ENCODE results near the gene LMNB1.
"Not testable (repeated sequence)": the region's sequence is repeated elsewhere in the genome, so short reads cannot be mapped to it uniquely, and the experiment has no call there.

Gene LMNB1

DNA sequence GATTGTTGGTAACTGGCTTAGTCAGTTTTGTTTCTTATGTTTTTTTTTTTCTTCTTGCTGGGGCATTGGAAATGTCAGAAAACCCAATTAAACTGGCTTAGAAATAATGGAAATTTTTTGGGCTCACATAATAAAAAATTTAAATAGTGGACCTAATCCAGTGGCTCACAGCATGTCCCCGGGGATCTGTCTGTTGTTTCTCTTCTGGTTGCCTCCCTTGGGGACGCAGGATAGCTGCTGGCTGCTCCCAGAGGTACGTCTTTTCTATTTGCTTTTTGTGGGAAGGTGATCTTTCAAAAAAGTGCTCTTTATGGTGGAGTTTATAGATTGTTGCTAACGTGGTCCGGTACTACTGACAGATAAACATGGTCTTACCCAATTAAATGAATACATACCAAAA, 52.2 kb downstream of the LMNB1 start:
- no peak for TF ChIP-seq ZNF274 (IDR thresholded peaks at IDR 0.05; ENCODE audit: low read depth, low read length)
- H3K4me3 ChIP-seq (ENCODE audit: low read length) = no peak overlapping the region

DNA sequence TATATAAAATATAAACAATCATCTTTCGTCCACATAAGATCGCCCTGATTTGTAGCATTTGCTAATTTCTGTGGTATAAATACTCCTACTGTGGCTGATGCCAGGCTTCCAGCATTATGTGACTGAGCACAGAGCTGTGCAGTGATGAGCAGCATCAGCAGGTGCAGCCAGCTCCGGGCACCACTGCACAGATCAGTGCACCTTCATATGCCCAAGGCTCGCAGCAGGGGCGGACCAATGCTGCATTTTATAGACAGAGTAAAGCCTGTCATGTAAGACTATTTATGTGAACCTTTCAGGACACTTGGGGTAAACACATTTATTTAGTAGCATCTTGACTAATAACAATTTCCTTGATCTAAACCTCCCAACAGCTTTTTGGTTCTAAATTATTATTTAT, 53.1 kb downstream of the LMNB1 start:
- no peak overlapping the region for H3K4me3 ChIP-seq (ENCODE audit: low read length)
- TF ChIP-seq ZNF274 (IDR thresholded peaks at IDR 0.05; ENCODE audit: low read depth, low read length) = no peak

DNA sequence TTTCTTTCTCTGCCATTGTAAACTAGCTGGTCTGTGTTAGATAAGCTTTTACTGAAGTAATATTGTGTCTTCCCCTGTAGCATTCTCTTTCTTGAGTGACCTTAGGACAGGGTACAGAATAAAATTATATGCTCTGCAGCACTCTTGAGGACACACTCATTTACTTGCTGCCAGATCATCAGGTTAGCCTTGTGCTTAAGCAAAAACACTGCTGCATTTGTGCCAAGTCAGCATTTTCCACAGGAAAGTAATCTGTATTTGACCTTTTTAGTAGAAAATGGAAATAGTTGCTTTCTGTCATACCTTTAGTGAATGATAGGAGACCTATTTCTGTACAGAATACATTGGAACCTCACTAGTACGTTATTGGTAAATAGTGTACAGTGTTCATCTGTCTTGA, 54.2 kb downstream of the LMNB1 start:
- no peak overlapping the region for H3K4me3 ChIP-seq (ENCODE audit: low read length)
- TF ChIP-seq ZNF274 (IDR thresholded peaks at IDR 0.05; ENCODE audit: low read depth, low read length) = no peak

DNA sequence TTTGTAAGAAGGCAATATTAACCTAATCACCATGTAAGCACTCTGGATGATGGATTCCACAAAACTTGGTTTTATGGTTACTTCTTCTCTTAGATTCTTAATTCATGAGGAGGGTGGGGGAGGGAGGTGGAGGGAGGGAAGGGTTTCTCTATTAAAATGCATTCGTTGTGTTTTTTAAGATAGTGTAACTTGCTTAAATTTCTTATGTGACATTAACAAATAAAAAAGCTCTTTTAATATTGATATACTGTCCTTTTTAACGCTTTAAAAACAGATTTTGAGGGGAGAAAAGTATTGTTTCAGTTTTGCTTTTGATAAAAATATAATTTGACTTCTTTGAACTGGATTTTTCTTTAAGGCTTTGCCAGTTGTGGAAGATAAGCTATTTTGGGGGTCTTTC, 59.8 kb downstream of the LMNB1 start:
- no peak for TF ChIP-seq ZNF274 (IDR thresholded peaks at IDR 0.05; ENCODE audit: low read depth, low read length)
- H3K4me3 ChIP-seq (ENCODE audit: low read length) = no peak overlapping the region

DNA sequence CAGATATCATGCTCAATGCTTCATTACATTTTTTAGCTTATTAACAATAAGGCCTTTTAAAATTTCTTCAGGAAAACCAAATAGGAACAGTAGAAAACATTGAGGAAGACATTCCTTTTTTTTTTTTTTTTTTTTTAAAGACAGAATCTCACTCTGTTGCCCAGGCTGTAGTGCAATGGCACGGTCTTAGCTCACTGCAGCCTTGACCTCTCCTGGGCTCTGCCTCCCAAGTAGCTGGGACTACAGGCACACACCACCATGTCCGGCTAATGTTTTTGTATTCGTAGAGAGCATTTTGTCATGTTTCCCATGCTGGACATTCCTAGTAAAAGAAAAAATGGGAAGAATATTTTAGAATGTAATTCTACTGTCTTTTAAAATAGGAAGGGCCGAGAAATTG, 60.3 kb downstream of the LMNB1 start:
- no peak for TF ChIP-seq ZNF274 (IDR thresholded peaks at IDR 0.05; ENCODE audit: low read depth, low read length)
- H3K4me3 ChIP-seq (ENCODE audit: low read length) = no peak overlapping the region

DNA sequence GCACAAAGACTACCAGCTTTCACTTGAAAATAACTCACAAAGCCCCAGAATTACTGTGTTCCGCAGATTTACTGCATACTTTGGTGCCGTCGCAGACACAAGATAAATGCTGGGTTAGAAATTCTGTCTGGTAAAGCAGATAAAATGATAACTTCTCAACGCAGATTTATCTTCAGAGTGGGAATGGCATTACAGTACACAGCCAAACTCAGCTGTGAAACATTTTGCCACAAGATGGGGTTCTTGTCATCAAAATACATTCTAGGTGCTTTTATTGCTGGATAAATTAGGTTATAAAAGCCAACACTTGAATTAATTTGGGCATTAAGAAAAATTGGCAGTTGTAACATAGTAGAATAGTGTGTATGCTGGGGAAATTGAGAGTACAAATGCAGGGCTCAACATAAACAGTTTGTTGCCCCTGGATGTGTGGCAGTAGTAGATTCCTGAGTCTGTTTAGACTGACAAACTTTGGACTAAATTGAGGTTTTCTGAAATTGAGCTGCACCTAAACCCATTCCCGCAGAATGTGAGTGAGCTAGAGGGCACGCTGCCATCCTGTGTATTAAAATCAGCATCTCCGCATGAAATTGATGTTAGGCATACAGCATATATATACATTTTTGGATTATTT, 61.1 kb downstream of the LMNB1 start:
- H3K4me3 ChIP-seq (ENCODE audit: low read length) = no peak overlapping the region
- TF ChIP-seq ZNF274 (IDR thresholded peaks at IDR 0.05; ENCODE audit: low read depth, low read length) = no peak

DNA sequence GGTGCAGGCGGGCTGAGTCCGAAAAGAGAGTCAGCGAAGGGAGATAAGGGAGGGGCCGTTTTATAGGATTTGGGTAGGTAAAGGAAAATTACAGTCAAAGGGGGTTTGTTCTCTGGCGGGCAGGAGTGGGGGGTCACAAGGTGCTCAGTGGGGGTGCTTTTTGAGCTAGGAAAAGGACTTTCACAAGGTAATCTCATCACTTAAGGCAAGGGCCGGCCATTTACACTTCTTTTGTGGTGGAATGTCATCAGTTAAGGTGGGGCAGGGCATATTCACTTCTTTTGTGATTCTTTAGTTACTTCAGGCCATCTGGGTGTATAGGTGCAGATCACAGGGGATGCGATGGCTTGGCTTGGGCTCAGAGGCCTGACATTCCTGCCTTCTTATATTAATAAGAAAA, 62.5 kb downstream of the LMNB1 start:
- H3K4me3 ChIP-seq (ENCODE audit: low read length) = not testable (repeated sequence)

DNA sequence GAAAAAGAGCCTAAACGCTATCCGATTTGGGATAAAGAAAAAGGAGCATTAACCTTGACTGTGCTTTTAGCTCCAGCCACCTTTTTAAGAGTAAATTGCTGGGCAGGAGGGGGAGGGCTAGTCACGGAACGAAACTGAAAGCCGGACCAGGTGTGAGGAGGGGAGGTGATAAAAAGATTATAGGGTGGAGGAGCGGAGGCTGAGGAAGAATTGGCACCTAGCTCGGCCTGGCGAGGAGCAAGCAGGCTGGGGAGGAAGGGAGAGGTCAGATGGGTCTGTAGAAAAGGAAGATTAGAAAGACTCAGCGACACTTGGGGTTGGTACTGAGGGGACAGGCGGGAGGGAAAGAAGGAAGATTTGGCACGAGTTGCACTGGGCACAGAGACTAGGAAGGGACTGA, 66.4 kb downstream of the LMNB1 start:
- not testable (repeated sequence) for H3K4me3 ChIP-seq (ENCODE audit: low read length)

DNA sequence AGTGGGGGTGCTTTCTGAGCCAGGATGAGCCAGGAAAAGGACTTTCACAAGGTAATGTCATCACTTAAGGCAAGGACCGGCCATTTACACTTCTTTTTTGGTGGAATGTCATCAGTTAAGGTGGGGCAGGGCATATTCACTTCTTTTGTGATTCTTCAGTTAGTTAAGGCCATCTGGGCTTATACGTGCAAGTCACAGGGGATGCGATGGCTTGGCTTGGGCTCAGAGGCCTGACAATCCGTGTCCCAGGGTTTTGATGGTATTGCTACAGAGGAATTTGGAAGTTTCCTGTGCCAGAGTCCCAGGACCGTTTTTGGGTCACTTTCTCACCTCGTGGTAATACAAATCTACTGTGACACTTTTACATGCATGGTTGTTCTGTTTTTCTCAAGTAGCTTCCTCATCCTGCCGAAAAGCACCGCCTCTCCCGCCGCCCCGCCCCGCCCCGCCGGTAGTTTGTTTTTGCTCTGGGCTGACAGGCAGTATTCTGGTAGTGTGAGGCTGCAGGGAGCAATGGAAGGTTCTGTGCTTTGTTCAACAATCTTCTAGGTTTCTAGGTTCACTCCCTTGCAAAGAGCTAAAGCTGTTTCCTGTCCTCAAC, 68.6 kb downstream of the LMNB1 start:
- H3K4me3 ChIP-seq (ENCODE audit: low read length) = not testable (repeated sequence)

DNA sequence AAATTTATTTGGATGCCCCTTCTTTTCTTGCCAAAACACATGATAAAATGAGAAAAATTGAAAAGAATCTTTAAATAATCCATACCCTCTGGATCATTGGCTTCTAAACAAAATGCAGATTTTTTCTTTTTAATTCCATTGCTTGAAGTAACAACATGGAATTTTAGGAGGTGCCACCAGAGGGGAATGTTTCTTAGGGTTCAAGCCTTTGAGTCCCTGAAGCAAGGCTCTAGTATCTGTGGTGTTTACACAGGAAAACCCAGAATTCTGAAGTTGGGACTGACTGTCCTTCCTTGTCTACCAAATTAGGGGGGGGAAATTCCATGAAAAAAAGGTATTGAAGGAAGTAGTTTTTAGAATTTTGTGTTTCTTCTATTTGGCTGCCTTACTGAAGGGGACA, 69.4 kb downstream of the LMNB1 start:
- no peak for TF ChIP-seq ZNF274 (IDR thresholded peaks at IDR 0.05; ENCODE audit: low read depth, low read length)
- no peak overlapping the region for H3K4me3 ChIP-seq (ENCODE audit: low read length)

DNA sequence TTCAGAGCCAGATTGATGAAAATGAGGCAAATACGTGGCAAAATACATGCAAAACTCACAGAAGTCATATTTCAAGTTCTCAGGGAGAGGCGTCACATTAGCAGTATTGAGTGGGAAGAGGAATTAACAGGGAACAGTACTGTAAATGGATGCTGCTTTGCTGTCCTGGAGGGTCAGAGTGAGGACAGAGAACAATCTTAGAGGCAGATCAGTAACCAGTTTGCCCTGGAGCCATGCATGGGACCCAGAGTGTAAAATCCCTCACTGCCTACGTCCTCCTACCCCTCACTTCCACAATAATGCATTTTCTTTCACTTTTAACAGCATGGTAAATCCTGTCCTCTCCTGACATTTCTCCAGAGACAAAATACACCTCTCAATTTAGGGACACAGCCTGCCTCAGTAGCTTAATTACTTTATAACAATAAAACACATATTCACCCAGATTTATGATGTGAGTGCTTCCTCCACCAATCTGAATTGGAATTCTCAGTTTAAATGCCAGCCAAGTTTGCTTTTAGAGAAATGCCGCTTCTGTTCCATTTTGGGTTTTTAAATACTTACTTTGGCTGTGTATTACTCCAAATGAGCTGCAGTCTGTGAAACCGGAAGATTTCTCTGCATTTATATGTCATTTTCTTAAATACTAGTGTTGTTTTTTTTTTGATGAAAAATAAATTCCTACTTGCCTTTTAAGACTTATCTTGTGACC, 70.0 kb downstream of the LMNB1 start:
- no peak for TF ChIP-seq ZNF274 (IDR thresholded peaks at IDR 0.05; ENCODE audit: low read depth, low read length)
- H3K4me3 ChIP-seq (ENCODE audit: low read length) = no peak overlapping the region

DNA sequence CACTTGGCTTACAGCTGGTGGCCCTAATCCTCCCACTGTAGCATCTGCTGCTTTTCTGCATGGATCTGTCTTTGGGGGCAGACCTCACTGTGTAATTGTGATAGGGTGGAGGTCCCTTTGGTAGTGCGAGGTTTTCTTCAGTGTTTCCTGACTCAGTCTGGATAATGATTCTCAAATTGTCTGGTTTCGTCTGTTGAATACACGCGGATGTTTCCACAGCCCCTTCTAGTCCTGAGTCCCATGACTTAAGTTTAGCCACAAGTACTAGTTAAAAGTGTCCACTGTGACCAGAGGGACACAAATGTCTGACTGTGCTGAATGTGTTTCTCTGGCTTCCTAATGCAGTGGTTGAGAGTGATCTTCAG, 70.5 kb downstream of the LMNB1 start:
- TF ChIP-seq ZNF274 (IDR thresholded peaks at IDR 0.05; ENCODE audit: low read depth, low read length) = no peak
- H3K4me3 ChIP-seq (ENCODE audit: low read length) = no peak overlapping the region

DNA sequence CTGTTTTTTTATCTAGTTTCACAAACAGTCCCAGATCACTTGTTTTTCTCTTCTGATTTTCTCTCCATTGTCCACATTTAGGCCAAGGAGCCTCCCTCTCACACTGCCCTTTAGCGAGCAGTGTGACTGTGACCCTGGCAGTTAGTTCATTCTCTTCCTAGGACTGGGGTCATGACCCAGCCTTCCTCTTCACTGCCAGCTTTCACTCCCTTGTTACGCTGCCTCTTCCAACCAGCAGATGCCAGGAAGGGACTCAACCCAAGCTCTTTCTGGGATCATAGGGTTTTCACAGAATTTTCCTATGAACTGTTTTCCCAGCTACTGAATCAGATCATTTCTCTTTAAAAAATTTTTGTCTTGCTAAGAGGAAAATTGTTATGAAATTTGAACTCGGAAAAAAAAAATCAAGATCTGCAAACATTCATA, 70.9 kb downstream of the LMNB1 start:
- no peak for TF ChIP-seq ZNF274 (IDR thresholded peaks at IDR 0.05; ENCODE audit: low read depth, low read length)
- H3K4me3 ChIP-seq (ENCODE audit: low read length) = no peak overlapping the region

DNA sequence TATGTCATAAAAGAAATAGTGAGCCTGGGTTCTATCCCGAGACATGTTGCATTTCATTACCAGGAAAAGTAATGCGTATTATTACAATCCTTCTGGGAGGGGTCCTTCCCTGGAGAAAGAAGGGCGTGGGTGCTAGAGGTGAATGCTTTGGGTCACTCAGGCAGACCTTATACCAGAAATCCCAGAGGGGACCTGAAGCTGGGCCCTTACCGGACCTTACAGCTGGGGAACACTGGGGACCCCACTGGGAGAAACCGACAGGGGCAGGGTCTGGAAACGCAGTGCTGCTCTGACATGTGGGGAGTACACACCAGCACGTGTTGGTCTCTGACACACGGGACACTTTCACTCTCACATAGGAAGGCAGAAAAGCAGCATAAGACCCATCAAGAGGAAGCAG, 71.3 kb downstream of the LMNB1 start:
- no peak overlapping the region for H3K4me3 ChIP-seq (ENCODE audit: low read length)
- no peak for TF ChIP-seq ZNF274 (IDR thresholded peaks at IDR 0.05; ENCODE audit: low read depth, low read length)

DNA sequence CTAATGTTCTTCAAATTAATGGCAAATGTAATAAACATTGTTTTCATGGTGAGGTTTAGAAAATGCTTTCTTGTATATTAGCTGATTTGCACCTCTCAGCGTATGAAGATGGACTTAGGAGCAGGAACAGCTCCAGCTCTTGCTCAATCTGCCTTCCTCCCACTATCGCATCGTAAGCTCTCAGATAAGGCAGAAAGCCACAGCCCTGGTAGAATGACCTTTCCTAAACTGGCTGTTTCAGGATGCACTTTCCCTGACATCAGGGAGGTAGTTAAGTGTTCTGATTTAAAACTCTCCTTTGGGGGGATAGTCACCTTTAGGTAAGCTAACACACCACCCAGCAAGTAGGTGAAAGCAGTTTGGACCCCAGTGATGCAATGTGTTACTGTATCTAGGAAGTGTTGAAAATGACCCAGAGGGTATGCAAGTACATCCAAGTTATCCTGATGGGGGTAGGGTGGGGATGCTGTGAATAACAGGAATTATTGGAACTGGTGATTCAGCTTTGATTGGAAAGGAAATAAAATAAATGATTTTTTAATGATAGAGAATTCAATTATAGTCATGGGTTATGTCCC, 72.3 kb downstream of the LMNB1 start:
- no peak for TF ChIP-seq ZNF274 (IDR thresholded peaks at IDR 0.05; ENCODE audit: low read depth, low read length)

More for the DNA sequence above, 72.3 kb downstream of the LMNB1 start:
- no peak overlapping the region for H3K4me3 ChIP-seq (ENCODE audit: low read length)
